Hepatocyte (in vitro differentiated cells): ENCODE results near the gene ITGBL1. TPM values are rescaled to one million over a fixed set of nuclear protein-coding genes. Genes with fewer than 3 reads are reported as not detected.

Source experiments
- DNase-seq: peaks from one replicate; pipeline ENCODE4 v3.0.0-alpha.2; 2016; ENCODE audit warnings: low spot score
- H2AFZ ChIP-seq: fragments of 200-600 bp; sonication (generic); 2 replicates; pipeline ENCODE4 v1.6.0; 2016; ENCODE audit warnings: antibody characterized with exemption, mild to moderate bottlenecking
- H3K27ac ChIP-seq: fragments of 200-600 bp; sonication (generic); 2 replicates; pipeline ENCODE4 v1.5.1; 2016; ENCODE audit warnings: mild to moderate bottlenecking
- H3K27me3 ChIP-seq: fragments of 200-600 bp; sonication (generic); 2 replicates; pipeline ENCODE4 v1.6.1; 2016
- H3K36me3 ChIP-seq: fragments of 200-600 bp; sonication (generic); replicated peaks from 2 replicates; pipeline ENCODE4 v1.5.1; 2016; ENCODE audit warnings: low read depth; ENCODE audit not compliant: insufficient read depth
- H3K4me1 ChIP-seq: fragments of 200-600 bp; sonication (generic); 2 replicates; pipeline ENCODE4 v1.5.1; 2016; ENCODE audit warnings: mild to moderate bottlenecking, moderate library complexity; ENCODE audit not compliant: insufficient read depth
- H3K4me2 ChIP-seq: fragments of 200-600 bp; sonication (generic); 2 replicates; pipeline ENCODE4 v1.6.0; 2016
- H3K4me3 ChIP-seq: fragments of 200-600 bp; sonication (generic); 2 replicates; pipeline ENCODE4 v1.5.1; 2016; ENCODE audit warnings: mild to moderate bottlenecking
- H3K79me2 ChIP-seq: fragments of 200-600 bp; sonication (generic); 2 replicates; pipeline ENCODE4 v1.6.0; 2017; ENCODE audit warnings: mild to moderate bottlenecking
- H3K9me2 ChIP-seq: fragments of 200-600 bp; sonication (generic); replicated peaks from 2 replicates; pipeline ENCODE4 v1.6.0; 2017; ENCODE audit warnings: mild to moderate bottlenecking; ENCODE audit not compliant: insufficient read depth
- H3K9me3 ChIP-seq: fragments of 200-600 bp; sonication (generic); 2 replicates; pipeline ENCODE4 v1.5.1; 2016; ENCODE audit warnings: low read depth, mild to moderate bottlenecking
- H4K20me1 ChIP-seq: fragments of 200-600 bp; sonication (generic); 2 replicates; pipeline ENCODE4 v1.6.0; 2016; ENCODE audit warnings: mild to moderate bottlenecking; ENCODE audit not compliant: insufficient read depth, poor library complexity, severe bottlenecking
- CTCF ChIP-seq: fragments of 200-600 bp; sonication (generic); IDR thresholded peaks from 2 replicates; pipeline ENCODE4 v1.5.1; 2016; ENCODE audit warnings: antibody characterized with exemption, mild to moderate bottlenecking; ENCODE audit not compliant: poor library complexity
- EZH2 ChIP-seq: fragments of 200-600 bp; sonication (generic); IDR thresholded peaks from 2 replicates; pipeline ENCODE4 v1.6.1; 2016; ENCODE audit warnings: antibody characterized with exemption, mild to moderate bottlenecking, borderline replicate concordance
- EZH2phosphoT487 ChIP-seq: fragments of 200-600 bp; sonication (generic); IDR thresholded peaks from one replicate; pipeline ENCODE4 v1.6.1; 2018; ENCODE audit warnings: antibody characterized with exemption, mild to moderate bottlenecking, low read depth, moderate library complexity; ENCODE audit not compliant: unreplicated experiment, severe bottlenecking
- WGBS: methylation state at CpG from one replicate; pipeline ENCODE4 v1.1.6; 2016; ENCODE audit warnings: low lambda C conversion rate; ENCODE audit errors: missing lambda C conversion rate; 5-methylcytosine and 5-hydroxymethylcytosine counted together
- polyA plus RNA-seq: library from polyadenylated mRNA; unstranded; fragments of >200 nt; fragmentation: Nextera tagmentation; extraction: Ambion mirVana; gene quantifications from 2 replicates; pipeline ENCODE4 v1.2.1, GENCODE V29; 2016
- total RNA-seq: library from RNA; depleted of rRNA; stranded (reverse); fragments of >200 nt; gene quantifications from 2 replicates; pipeline ENCODE4 v1.2.3, GENCODE V29; 2014

The ITGBL1 gene
- total and polyA plus RNA-seq, 2 experiments from 2014 or later, result 0.33 TPM; not detected in 1

- Histone ChIP-seq H3K36me3 (no peaks in the 10 kb centered on the region), H2AFZ (no peak overlapping the region), H3K27ac (no peak overlapping the region), H3K4me2 (no peak overlapping the region), H3K9me3 (no peaks in the 10 kb centered on the region), H3K79me2 (no peaks in the 10 kb centered on the region), H4K20me1 (no peaks in the 10 kb centered on the region), H3K4me1 (no peaks in the 10 kb centered on the region), H3K27me3 (no peaks in the 10 kb centered on the region), H3K9me2 (no peaks in the 10 kb centered on the region), H3K4me3 (no peak overlapping the region)
- WGBS, result 74% methylated on average over 4 of the region's 4 CpGs
- TF ChIP-seq EZH2 (no peak), CTCF (no peak), EZH2phosphoT487 (no peak)
- DNase-seq, result no peak
These were observed 115.4 kb downstream of the ITGBL1 start for GRCh38 chr13:101567841-101568240.

GRCh38 chr13:101569807-101570206 lies 117.3 kb downstream of the ITGBL1 start:
- Histone ChIP-seq H3K27me3 (no peaks in the 10 kb centered on the region), H3K9me3 (no peaks in the 10 kb centered on the region), H3K9me2 (no peaks in the 10 kb centered on the region), H2AFZ (no peak overlapping the region), H3K4me1 (no peaks in the 10 kb centered on the region), H4K20me1 (no peaks in the 10 kb centered on the region), H3K4me3 (no peak overlapping the region), H3K36me3 (no peaks in the 10 kb centered on the region), H3K79me2 (no peaks in the 10 kb centered on the region), H3K4me2 (no peak overlapping the region), H3K27ac (no peak overlapping the region)
- TF ChIP-seq EZH2phosphoT487 (no peak), CTCF (no peak), EZH2 (no peak)
- WGBS, result 79% methylated on average over 1 of the region's 1 CpG
- DNase-seq, result no peak

GRCh38 chr13:101570410-101570809 lies 117.9 kb downstream of the ITGBL1 start:
- DNase-seq, result no peak
- Histone ChIP-seq H3K79me2 (no peaks in the 10 kb centered on the region), H3K4me2 (no peak overlapping the region), H4K20me1 (no peaks in the 10 kb centered on the region), H3K27me3 (no peaks in the 10 kb centered on the region), H3K36me3 (no peaks in the 10 kb centered on the region), H3K9me2 (no peaks in the 10 kb centered on the region), H3K4me3 (no peak overlapping the region), H3K9me3 (no peaks in the 10 kb centered on the region), H3K27ac (no peak overlapping the region), H3K4me1 (no peaks in the 10 kb centered on the region), H2AFZ (no peak overlapping the region)
- TF ChIP-seq CTCF (no peak), EZH2phosphoT487 (no peak), EZH2 (no peak)

- no peak overlapping the region for H3K4me2 ChIP-seq
- no peaks in the 10 kb centered on the region for H3K4me1 ChIP-seq
- H4K20me1 ChIP-seq, result no peaks in the 10 kb centered on the region
- no peak for TF ChIP-seq EZH2
- no peaks in the 10 kb centered on the region for H3K79me2 ChIP-seq
- no peaks in the 10 kb centered on the region for H3K36me3 ChIP-seq
- WGBS, result 70% methylated on average over 5 of the region's 5 CpGs
- no peak overlapping the region for H2AFZ ChIP-seq
- no peak overlapping the region for H3K27ac ChIP-seq
- no peaks in the 10 kb centered on the region for H3K9me2 ChIP-seq
- no peaks in the 10 kb centered on the region for H3K9me3 ChIP-seq
- no peak overlapping the region for H3K4me3 ChIP-seq
- no peak for DNase-seq
- no peaks in the 10 kb centered on the region for H3K27me3 ChIP-seq
These were observed 120.0 kb downstream of the ITGBL1 start for GRCh38 chr13:101572456-101572855.
